RKO (cell line): ENCODE results near the gene ZNF518B.

Source experiments
- DNase-seq: peaks from one replicate; pipeline ENCODE4 v3.0.0-alpha.2; 2016; ENCODE audit warnings: low spot score

The ZNF518B gene

GRCh38 chr4:10457255-10457801 is at the start of gene ZNF518B:
TSS of gene ZNF518B (minus strand) at chr4:10457426. CDS start at chr4:10446328, 11,098 bp downstream.
- no peak for DNase-seq

- DNase-seq, result no peak
Measured at GRCh38 chr4:10506077-10506476, 48.9 kb upstream of the ZNF518B start.

- DNase-seq, result no peak
Measured at GRCh38 chr4:10504570-10505179, 47.4 kb upstream of the ZNF518B start.

GRCh38 chr4:10502717-10503116 is 45.5 kb upstream of the ZNF518B start:
- DNase-seq, result no peak

GRCh38 chr4:10500776-10501175 is 43.5 kb upstream of the ZNF518B start:
- no peak for DNase-seq

- no peak for DNase-seq
Measured at GRCh38 chr4:10496200-10496599, 39.0 kb upstream of the ZNF518B start.

- no peak for DNase-seq
Measured at GRCh38 chr4:10495651-10496050, 38.4 kb upstream of the ZNF518B start.

- DNase-seq, result no peak
Measured at GRCh38 chr4:10492464-10492863, 35.2 kb upstream of the ZNF518B start.

- DNase-seq, result no peak
Measured at GRCh38 chr4:10491401-10491800, 34.2 kb upstream of the ZNF518B start.

GRCh38 chr4:10490996-10491395 is 33.8 kb upstream of the ZNF518B start:
- DNase-seq, result no peak

- DNase-seq, result no peak
Measured at GRCh38 chr4:10482913-10483312, 25.7 kb upstream of the ZNF518B start.

- DNase-seq, result no peak
Measured at GRCh38 chr4:10480616-10481015, 23.4 kb upstream of the ZNF518B start.

GRCh38 chr4:10478621-10479020 is 21.4 kb upstream of the ZNF518B start:
- DNase-seq, result no peak

- DNase-seq, result no peak
Measured at GRCh38 chr4:10470505-10470904, 13.3 kb upstream of the ZNF518B start.

- no peak for DNase-seq
Measured at GRCh38 chr4:10466161-10466560, 8.9 kb upstream of the ZNF518B start.

- no peak for DNase-seq
Measured at GRCh38 chr4:10462876-10463275, 5.7 kb upstream of the ZNF518B start.

- no peak for DNase-seq
Measured at GRCh38 chr4:10461850-10462400, 4.7 kb upstream of the ZNF518B start.

- DNase-seq, result no peak
Measured at GRCh38 chr4:10461091-10461849, 4.0 kb upstream of the ZNF518B start.

GRCh38 chr4:10460313-10461047 is 3.3 kb upstream of the ZNF518B start:
- DNase-seq, result no peak

GRCh38 chr4:10459305-10459704 is 2.1 kb upstream of the ZNF518B start:
- DNase-seq, result no peak

- DNase-seq, result no peak
Measured at GRCh38 chr4:10458177-10458576, 951 bp upstream of the ZNF518B start.

- no peak for DNase-seq
Measured at GRCh38 chr4:10456595-10457254, 501 bp downstream of the ZNF518B start.
